Measurements from ENCODE around the gene PXYLP1. TPM values are rescaled to one million over a fixed set of nuclear protein-coding genes. Genes with fewer than 3 reads are reported as not detected.

Gene PXYLP1
- total RNA-seq, 1 donor from 2014 or later, result 30.9 TPM

- no peaks in the 10 kb centered on the region for H3K4me1 Mint-ChIP-seq
- H3K9me3 Mint-ChIP-seq, result no peaks in the 10 kb centered on the region
- H3K36me3 Mint-ChIP-seq (ENCODE audit: low read depth), result no peaks in the 10 kb centered on the region
- no peak for DNase-seq (ENCODE audit: low read depth, low spot score)
- H3K27me3 Mint-ChIP-seq (ENCODE audit: low read depth), result no peaks in the 10 kb centered on the region
- TF ChIP-seq CTCF (conservative IDR thresholded peaks at IDR 0.05), result no peak
- no peak overlapping the region for H3K27ac Mint-ChIP-seq (ENCODE audit: unreplicated experiment)
- H3K4me3 Mint-ChIP-seq, result no peak overlapping the region
Observed at GRCh38 chr3:141250828-141251227, 19.2 kb downstream of the PXYLP1 start.

- no peak for TF ChIP-seq CTCF (conservative IDR thresholded peaks at IDR 0.05)
- Mint-ChIP-seq H3K36me3 (ENCODE audit: low read depth) (no peaks in the 10 kb centered on the region), H3K9me3 (no peaks in the 10 kb centered on the region), H3K27ac (ENCODE audit: unreplicated experiment) (no peak overlapping the region), H3K4me1 (peaks cover 7% of the 10 kb centered on the region), H3K27me3 (ENCODE audit: low read depth) (no peaks in the 10 kb centered on the region), H3K4me3 (no peak overlapping the region)
- no peak for DNase-seq (ENCODE audit: low read depth, low spot score)
Observed at GRCh38 chr3:141253326-141253725, 21.7 kb downstream of the PXYLP1 start.

- Mint-ChIP-seq H3K9me3 (no peaks in the 10 kb centered on the region), H3K27me3 (ENCODE audit: low read depth) (no peaks in the 10 kb centered on the region), H3K36me3 (ENCODE audit: low read depth) (no peaks in the 10 kb centered on the region), H3K4me3 (no peak overlapping the region), H3K27ac (ENCODE audit: unreplicated experiment) (no peak overlapping the region), H3K4me1 (peaks cover 10% of the 10 kb centered on the region)
- no peak for TF ChIP-seq CTCF (conservative IDR thresholded peaks at IDR 0.05)
- no peak for DNase-seq (ENCODE audit: low read depth, low spot score)
Observed at GRCh38 chr3:141253811-141254210, 22.2 kb downstream of the PXYLP1 start.

GRCh38 chr3:141255137-141255845 lies 23.7 kb downstream of the PXYLP1 start:
- peaks cover 25% of the 10 kb centered on the region for H3K4me1 Mint-ChIP-seq
- no peaks in the 10 kb centered on the region for H3K27me3 Mint-ChIP-seq (ENCODE audit: low read depth)
- H3K36me3 Mint-ChIP-seq (ENCODE audit: low read depth), result no peaks in the 10 kb centered on the region
- no peak overlapping the region for H3K4me3 Mint-ChIP-seq
- H3K9me3 Mint-ChIP-seq, result no peaks in the 10 kb centered on the region
- no peak for TF ChIP-seq CTCF (conservative IDR thresholded peaks at IDR 0.05)
- H3K27ac Mint-ChIP-seq (ENCODE audit: unreplicated experiment), result peak overlapping the region; percentile 60
- DNase-seq (ENCODE audit: low read depth, low spot score), result no peak

GRCh38 chr3:141255846-141256261 lies 24.2 kb downstream of the PXYLP1 start:
- no peaks in the 10 kb centered on the region for H3K36me3 Mint-ChIP-seq (ENCODE audit: low read depth)
- no peak overlapping the region for H3K27ac Mint-ChIP-seq (ENCODE audit: unreplicated experiment)
- peak; percentile 37 for TF ChIP-seq CTCF (conservative IDR thresholded peaks at IDR 0.05)
- no peak overlapping the region for H3K4me3 Mint-ChIP-seq
- no peaks in the 10 kb centered on the region for H3K27me3 Mint-ChIP-seq (ENCODE audit: low read depth)
- no peak for DNase-seq (ENCODE audit: low read depth, low spot score)
- H3K9me3 Mint-ChIP-seq, result no peaks in the 10 kb centered on the region
- H3K4me1 Mint-ChIP-seq, result peaks cover 31% of the 10 kb centered on the region

All from neural crest cell (in vitro differentiated cells).